ENCODE results near the gene ADTRP.

GRCh38 chr6:11752360-11752759, 26.2 kb downstream of the ADTRP start:
- no peak for TF ChIP-seq CTCF (IDR thresholded peaks at IDR 0.05)
- TF ChIP-seq POLR2A (IDR thresholded peaks at IDR 0.05), result no peak
- TF ChIP-seq EP300 (IDR thresholded peaks at IDR 0.05), result no peak

Data from tibial nerve (tissue), 4 donors.